AG09309 (cell line): ENCODE measurements around the gene VAV2.

Experiments used
- DNase-seq: peaks from one replicate; pipeline ENCODE4 v3.0.0-alpha.2; 2010; ENCODE audit warnings: low read depth
- H3K4me3 ChIP-seq: 2 replicates; pipeline ENCODE4 v1.5.1; 2011; ENCODE audit warnings: mild to moderate bottlenecking, low read depth, low read length, moderate library complexity; ENCODE audit not compliant: control insufficient read depth
- CTCF ChIP-seq: IDR thresholded peaks from 2 replicates; pipeline ENCODE4 v1.5.1; 2011; ENCODE audit warnings: mild to moderate bottlenecking, low read depth, low read length, inconsistent platforms; ENCODE audit not compliant: insufficient read depth, control insufficient read depth; ENCODE audit errors: missing control alignments

VAV2 gene

GRCh38 chr9:134032456-134033222, 40.5 kb upstream of the VAV2 start:
- H3K4me3 ChIP-seq, result no peak overlapping the region
- no peak for TF ChIP-seq CTCF
- no peak for DNase-seq

GRCh38 chr9:134031783-134032182, 39.7 kb upstream of the VAV2 start:
- TF ChIP-seq CTCF, result no peak
- no peak overlapping the region for H3K4me3 ChIP-seq
- no peak for DNase-seq

GRCh38 chr9:134030821-134031470, 38.8 kb upstream of the VAV2 start:
- H3K4me3 ChIP-seq, result no peak overlapping the region
- no peak for DNase-seq
- no peak for TF ChIP-seq CTCF

DNA sequence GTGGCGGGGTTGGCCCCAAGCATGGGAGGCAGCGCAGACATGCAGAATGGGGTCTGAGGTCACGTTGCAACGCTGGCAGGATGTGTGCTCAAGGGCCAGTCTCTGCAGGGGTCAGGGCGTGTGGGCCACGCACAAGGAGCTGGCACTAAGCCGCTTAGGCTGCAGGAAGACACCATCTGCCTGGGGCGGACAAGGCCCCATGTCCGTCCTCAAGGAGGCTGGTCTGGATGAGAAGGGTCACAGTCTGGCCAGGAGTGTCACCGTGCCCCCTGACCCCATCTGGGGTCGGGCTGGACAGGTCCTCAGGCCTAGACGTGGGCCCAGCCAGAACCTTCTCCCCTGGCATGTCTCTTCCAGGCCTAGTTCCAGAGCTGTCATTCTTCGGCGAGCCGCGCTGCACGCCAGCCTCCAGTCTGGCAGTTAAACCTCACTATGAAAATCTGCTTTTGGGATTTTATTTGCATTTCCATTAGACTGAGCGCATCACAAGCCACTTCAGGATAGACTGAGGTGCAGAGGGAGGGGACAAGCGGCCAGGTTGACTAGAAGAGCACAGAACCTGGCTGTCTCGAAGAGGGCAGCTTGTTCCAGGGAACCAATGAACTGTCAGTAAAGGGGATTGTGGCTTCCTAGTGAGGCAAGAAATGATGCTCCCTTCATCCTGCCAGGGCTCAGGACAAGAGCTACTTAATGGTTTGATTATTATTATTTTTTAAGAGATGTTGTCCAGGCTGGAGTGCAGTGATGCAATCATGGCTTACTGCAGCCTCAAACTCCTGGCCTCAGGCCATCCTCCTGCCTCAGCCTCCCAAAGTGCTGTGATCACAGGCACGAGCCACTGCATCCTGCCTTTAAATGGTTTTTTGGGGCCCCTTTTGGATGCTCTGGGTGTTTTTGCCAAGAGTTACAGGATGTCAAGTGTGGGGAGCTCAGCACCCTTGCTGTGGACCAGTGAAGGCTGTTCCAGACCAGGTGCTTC, 37.4 kb upstream of the VAV2 start:
- TF ChIP-seq CTCF, result no peak
- no peak for DNase-seq

DNA sequence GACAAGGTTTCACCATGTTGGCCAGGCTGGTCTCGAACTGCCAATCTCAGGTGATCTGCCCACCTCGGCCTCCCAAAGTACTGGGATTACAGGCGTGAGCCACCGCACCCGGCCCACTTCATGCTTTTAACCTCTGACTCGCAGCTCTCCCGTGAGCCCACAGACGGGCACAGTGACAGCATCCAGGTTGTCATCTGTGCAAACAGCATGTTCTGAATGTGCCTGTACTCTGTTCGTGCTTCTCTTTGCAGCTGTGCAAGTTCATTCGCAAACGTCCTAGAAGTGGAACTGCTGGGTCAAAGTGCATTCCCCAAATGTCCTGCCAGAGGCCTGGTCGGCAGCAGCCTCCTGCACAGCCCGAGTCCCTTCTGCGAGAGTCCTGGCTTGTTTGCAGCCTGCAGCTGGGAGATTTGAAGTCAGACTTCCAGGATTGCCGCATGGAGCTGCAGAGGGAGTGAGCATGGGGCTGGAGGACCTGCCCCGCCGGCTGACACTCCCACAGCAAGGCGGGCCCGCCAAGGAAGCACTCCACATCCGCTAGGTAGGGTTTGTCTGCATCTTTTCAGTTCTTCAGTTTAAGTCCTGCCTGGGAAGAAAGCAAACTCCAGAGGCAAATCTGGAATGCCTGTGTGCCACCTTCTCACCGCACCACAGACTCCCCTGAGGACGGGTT, 36.6 kb upstream of the VAV2 start:
- DNase-seq, result no peak
- TF ChIP-seq CTCF, result no peak
- H3K4me3 ChIP-seq, result no peak overlapping the region

More for the DNA sequence above, 37.4 kb upstream of the VAV2 start:
- H3K4me3 ChIP-seq, result no peak overlapping the region

DNA sequence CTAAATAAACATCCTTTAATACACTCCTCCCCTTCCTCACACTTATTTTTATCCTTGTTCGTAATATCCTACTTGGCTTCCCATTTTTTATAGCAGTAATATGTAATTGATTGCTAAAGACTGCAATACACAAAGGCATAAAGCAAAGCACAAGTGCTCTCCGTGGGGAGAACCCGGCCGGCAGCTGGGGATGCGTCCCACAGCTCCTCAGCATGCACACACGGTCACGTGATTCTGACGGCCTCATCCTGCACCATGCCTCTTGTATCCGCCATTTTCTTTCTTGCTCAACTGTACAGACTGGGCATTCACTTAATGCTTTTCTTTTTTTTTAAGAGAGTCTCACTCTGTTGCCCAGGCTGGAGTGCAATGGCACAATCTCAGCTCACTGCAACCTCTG, 36.0 kb upstream of the VAV2 start:
- no peak for TF ChIP-seq CTCF
- H3K4me3 ChIP-seq, result no peak overlapping the region
- DNase-seq, result no peak
